ENCODE data around the gene TMCO4. TPM values are rescaled to one million over a fixed set of nuclear protein-coding genes. Genes with fewer than 3 reads are reported as not detected.
"Not testable (repeated sequence)": the region's sequence is repeated elsewhere in the genome, so short reads cannot be mapped to it uniquely, and the experiment has no call there.

Gene TMCO4
- total RNA-seq, 2 donors from 2014 or later: 26.9 to 44.1 TPM

DNA sequence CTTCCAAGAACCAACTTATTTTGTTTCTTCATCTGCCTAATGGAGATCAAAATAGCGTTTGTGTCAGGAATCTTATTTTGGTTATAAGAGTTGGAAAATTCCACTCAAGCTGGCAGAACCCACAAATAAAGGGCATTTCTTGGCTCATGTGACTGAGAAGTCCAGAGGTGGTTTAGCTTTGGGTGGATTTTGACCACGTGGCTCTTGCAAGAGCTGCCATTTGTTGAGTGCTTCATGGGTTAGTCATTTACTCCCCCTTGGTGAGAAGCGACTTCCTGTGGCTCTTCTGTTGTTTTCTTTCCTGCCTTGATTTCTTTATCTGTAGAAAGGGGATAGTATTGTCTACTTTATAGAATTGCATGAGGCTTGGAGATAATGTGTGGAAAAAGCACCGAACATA lies 24.8 kb upstream of the TMCO4 start:
- intact Hi-C loops (cut with DNase I): no loop called here
- Histone ChIP-seq H3K9ac (ENCODE audit: low read depth in 2 of 2, low read length in 2 of 2) (no peak overlapping the region), H3K27me3 (no peaks in the 10 kb centered on the region), H3K36me3 (no peaks in the 10 kb centered on the region), H3K4me1 (no peaks in the 10 kb centered on the region), H3K9me3 (no peaks in the 10 kb centered on the region), H3K27ac (no peak overlapping the region), H3K4me3 (no peak overlapping the region)
- TF ChIP-seq, protein P1, sequence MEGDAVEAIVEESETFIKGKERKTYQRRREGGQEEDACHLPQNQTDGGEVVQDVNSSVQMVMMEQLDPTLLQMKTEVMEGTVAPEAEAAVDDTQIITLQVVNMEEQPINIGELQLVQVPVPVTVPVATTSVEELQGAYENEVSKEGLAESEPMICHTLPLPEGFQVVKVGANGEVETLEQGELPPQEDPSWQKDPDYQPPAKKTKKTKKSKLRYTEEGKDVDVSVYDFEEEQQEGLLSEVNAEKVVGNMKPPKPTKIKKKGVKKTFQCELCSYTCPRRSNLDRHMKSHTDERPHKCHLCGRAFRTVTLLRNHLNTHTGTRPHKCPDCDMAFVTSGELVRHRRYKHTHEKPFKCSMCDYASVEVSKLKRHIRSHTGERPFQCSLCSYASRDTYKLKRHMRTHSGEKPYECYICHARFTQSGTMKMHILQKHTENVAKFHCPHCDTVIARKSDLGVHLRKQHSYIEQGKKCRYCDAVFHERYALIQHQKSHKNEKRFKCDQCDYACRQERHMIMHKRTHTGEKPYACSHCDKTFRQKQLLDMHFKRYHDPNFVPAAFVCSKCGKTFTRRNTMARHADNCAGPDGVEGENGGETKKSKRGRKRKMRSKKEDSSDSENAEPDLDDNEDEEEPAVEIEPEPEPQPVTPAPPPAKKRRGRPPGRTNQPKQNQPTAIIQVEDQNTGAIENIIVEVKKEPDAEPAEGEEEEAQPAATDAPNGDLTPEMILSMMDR (IDR thresholded peaks at IDR 0.05): no peak
- no peak for DNase-seq

DNA sequence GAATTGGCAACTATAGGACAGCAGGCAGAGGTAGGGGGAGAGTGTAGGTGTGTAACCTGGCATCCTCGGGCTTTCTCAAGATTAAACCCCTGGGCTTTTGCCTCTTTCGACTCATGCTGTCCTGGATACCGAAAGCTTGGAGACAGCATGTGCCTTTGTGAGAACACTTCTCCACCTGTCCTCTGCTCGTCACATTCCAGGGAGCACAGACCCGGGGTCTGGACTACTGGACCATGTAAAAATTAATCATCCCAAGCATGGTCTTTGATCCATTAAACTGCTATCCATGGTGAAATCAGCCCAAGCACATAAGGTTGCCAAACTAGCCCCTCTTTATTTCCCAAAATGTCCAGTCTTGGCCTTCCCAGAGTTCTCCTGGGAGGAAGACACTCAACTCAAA lies 24.3 kb upstream of the TMCO4 start:
- Histone ChIP-seq H3K36me3 (no peaks in the 10 kb centered on the region), H3K4me1 (no peaks in the 10 kb centered on the region), H3K27me3 (no peaks in the 10 kb centered on the region), H3K9me3 (no peaks in the 10 kb centered on the region), H3K9ac (ENCODE audit: low read depth in 2 of 2, low read length in 2 of 2) (no peak overlapping the region), H3K27ac (no peak overlapping the region), H3K4me3 (no peak overlapping the region)
- no peak for DNase-seq
- intact Hi-C loops (cut with DNase I): no loop called here
- TF ChIP-seq, protein P1 (IDR thresholded peaks at IDR 0.05): no peak

DNA sequence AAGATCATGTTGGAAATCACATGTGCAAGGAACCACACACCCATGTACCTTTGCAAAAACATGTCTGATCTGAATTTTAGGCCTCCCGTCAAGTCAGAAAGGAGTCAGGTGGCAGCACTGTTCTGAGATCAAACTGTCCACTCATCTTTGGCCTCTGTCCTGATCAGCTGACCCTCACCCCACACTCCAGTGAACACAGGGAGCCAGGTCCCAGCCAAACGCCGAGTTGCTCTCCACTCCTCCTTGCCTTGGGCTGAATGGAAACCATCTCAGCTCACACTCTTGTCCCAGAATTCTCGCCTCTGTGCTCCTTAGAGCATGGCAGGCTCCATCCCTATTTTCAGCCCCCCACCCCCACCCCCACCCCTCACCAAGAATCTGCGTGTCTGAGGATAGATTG lies 20.0 kb upstream of the TMCO4 start:
- Histone ChIP-seq H3K9me3 (no peaks in the 10 kb centered on the region), H3K27me3 (no peaks in the 10 kb centered on the region), H3K27ac (no peak overlapping the region), H3K4me1 (no peaks in the 10 kb centered on the region), H3K4me3 (no peak overlapping the region), H3K9ac (ENCODE audit: low read depth in 2 of 2, low read length in 2 of 2) (no peak overlapping the region), H3K36me3 (no peaks in the 10 kb centered on the region)
- intact Hi-C loops (cut with DNase I): loop anchor here (5.0 kb wide), 1 partner anchor 43 kb away; no protein-coding TSS in a partner anchor
- TF ChIP-seq, protein P1 (IDR thresholded peaks at IDR 0.05): no peak
- no peak for DNase-seq

GRCh38 chr1:19818324-19818723 lies 18.6 kb upstream of the TMCO4 start:
- Histone ChIP-seq H3K36me3 (no peaks in the 10 kb centered on the region), H3K27ac (no peak overlapping the region), H3K4me3 (no peak overlapping the region), H3K4me1 (no peaks in the 10 kb centered on the region), H3K27me3 (no peaks in the 10 kb centered on the region), H3K9ac (ENCODE audit: low read depth in 2 of 2, low read length in 2 of 2) (no peak overlapping the region), H3K9me3 (no peaks in the 10 kb centered on the region)
- TF ChIP-seq, protein P1 (IDR thresholded peaks at IDR 0.05): no peak
- DNase-seq: no peak
- intact Hi-C loops (cut with DNase I): loop anchor here (5.0 kb wide), 1 partner anchor 44 kb away; no protein-coding TSS in a partner anchor

- no peaks in the 10 kb centered on the region for H3K4me1 ChIP-seq
These were observed 17.4 kb upstream of the TMCO4 start for GRCh38 chr1:19817160-19817559.

DNA sequence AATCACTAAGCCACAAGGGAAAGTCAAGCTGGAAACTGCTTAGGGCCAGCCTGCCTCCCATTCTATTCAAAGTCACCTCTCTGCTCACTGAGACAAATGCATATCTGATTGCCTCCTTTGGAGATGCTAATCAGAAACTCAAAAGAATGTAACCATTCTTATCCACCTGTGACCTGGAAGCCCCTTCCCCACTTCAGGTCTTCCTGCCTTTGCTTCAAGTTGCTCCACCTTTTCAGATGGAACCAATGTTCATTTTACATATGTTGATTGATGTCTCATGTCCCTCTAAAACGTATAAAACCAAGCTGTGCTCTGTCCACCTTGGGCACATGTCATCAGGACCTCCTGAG lies 17.0 kb upstream of the TMCO4 start:
- not testable (repeated sequence) for H3K4me3 ChIP-seq, H3K27me3 ChIP-seq, H3K4me1 ChIP-seq, DNase-seq, H3K9me3 ChIP-seq, H3K36me3 ChIP-seq
- H3K9ac ChIP-seq (ENCODE audit: low read depth in 2 of 2, low read length in 2 of 2): peak overlapping the region in 1 of 2 donors; percentile 94
- intact Hi-C loops (cut with DNase I): loop anchor here (5.0 kb wide), 1 partner anchor 46 kb away; no protein-coding TSS in a partner anchor
- peak overlapping the region; percentile 87 for H3K27ac ChIP-seq

More at GRCh38 chr1:19817160-19817559, 17.4 kb upstream of the TMCO4 start:
- no peak overlapping the region for H3K4me3 ChIP-seq
- intact Hi-C loops (cut with DNase I): loop anchor here (5.0 kb wide), 1 partner anchor 45 kb away; no protein-coding TSS in a partner anchor
- H3K27ac ChIP-seq: peak overlapping the region; percentile 87
- H3K9ac ChIP-seq (ENCODE audit: low read depth in 2 of 2, low read length in 2 of 2): no peak overlapping the region
- H3K36me3 ChIP-seq: no peaks in the 10 kb centered on the region
- TF ChIP-seq, protein P1 (IDR thresholded peaks at IDR 0.05): no peak
- DNase-seq: no peak
- H3K9me3 ChIP-seq: no peaks in the 10 kb centered on the region
- no peaks in the 10 kb centered on the region for H3K27me3 ChIP-seq
